HT1080 (cell line): Measurements from ENCODE around the gene IFITM5. TPM values are rescaled to one million over a fixed set of nuclear protein-coding genes. Genes with fewer than 3 reads are reported as not detected.

Source experiments
- DNase-seq: peaks from one replicate; pipeline ENCODE4 v3.0.0-alpha.2; 2015; ENCODE audit warnings: low read depth
- total RNA-seq: library from RNA; depleted of rRNA; stranded (reverse); fragments of >200 nt; shearing (Covaris generic); gene quantifications from 2 replicates; pipeline ENCODE4 v1.2.3, GENCODE V29; 2014

The IFITM5 gene
- total RNA-seq, 1 experiment from 2014 or later = not detected

GRCh38 chr11:285021-285893 lies 14.1 kb downstream of the IFITM5 start:
- no peak for DNase-seq

GRCh38 chr11:284105-285020 lies 15.0 kb downstream of the IFITM5 start:
- DNase-seq = no peak

DNA sequence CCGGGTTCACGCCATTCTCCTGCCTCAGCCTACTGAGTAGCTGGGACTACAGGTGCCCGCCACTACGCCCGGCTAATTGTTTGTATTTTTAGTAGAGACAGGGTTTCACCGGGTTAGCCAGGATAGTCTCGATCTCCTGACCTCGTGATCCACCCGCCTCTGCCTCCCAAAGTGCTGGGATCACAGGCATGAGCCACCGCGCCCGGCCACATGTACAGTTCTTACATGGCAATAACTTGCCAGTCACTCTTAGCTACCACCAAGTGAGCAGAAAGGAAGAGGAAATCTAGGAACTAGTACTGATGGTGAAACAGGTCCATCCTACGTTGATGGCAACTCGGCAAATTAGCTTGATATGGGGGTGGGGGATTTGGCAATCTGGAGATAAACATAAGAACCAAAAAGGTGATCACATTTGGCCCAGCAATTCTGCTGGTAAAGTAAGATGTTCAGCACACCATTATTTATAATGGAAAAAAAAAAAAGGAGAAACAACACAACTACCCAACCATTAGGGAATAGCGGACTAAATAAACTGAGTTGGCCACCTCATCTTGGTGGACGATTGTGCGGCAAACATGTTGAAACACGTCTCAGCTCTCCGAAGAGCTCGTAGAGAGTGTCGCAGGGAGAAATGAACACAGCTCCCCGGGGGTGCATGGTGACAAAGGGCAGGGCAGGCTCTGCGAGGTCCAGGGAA lies 15.8 kb downstream of the IFITM5 start:
- DNase-seq = no peak

DNA sequence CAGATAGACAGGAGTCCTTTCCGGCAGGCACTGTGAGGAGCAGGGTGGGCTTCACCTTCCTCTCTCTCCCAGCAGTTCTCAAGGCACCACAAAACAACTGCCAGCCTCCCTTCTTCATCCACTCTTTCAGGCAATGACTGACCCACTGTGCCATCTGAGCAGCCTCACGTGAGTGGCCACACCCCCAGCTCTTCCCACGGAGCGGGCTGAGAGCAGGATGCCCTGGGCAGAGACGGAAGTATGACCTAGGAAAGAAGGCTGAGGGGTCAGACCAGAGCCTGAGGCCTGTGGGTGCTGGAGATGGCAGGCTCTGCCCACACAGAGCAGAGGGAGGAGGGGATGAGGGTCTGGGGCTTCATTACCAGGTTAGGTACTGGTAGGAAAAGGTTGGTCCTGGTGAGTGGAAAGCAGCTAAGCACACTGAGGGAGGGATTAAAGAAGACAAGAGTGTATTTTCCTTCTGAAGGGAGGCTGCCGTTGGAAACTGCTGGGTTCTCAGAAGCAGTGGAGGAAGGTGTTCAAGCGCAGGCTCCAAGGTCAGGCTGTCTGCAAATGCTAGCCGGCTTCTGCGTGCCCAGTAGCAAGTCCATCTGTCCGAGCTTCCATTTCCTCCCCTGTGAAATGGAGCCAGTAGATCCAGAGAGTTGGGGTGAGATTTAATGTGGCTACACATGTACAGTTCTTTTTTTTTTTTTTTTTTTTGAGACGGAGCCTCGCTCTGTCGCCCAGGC lies 16.5 kb downstream of the IFITM5 start:
- no peak for DNase-seq

GRCh38 chr11:282171-282570 lies 17.2 kb downstream of the IFITM5 start:
- DNase-seq = no peak

DNA sequence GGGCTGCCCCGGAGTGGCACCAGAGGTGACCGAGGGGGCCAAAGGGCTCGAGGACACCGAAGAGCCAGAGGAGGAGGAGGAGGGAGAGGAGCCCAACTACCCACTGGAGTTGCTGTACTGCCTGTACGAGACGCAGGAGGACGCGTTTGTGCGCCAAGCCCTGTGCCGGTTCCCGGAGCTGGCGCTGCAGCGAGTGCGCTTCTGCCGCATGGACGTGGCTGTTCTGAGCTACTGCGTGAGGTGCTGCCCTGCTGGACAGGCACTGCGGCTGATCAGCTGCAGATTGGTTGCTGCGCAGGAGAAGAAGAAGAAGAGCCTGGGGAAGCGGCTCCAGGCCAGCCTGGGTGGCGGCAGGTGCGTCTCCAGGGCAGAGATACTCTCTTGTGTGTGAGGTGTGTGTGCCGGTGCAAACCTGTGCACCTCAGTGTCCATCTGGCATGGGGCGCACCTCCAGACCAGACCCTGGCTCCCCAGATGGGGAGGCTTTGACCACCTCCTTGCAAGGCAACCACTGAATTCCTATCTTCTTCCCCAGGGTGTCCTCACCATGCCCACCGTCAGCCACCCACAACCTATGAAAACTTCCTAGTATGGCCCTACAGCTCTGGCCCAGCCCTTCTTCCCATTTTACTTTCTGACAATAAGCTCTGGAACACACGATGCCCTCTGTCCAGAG lies 17.7 kb downstream of the IFITM5 start:
- no peak for DNase-seq

- no peak for DNase-seq
Measured at GRCh38 chr11:280706-281485, 18.4 kb downstream of the IFITM5 start.

DNA sequence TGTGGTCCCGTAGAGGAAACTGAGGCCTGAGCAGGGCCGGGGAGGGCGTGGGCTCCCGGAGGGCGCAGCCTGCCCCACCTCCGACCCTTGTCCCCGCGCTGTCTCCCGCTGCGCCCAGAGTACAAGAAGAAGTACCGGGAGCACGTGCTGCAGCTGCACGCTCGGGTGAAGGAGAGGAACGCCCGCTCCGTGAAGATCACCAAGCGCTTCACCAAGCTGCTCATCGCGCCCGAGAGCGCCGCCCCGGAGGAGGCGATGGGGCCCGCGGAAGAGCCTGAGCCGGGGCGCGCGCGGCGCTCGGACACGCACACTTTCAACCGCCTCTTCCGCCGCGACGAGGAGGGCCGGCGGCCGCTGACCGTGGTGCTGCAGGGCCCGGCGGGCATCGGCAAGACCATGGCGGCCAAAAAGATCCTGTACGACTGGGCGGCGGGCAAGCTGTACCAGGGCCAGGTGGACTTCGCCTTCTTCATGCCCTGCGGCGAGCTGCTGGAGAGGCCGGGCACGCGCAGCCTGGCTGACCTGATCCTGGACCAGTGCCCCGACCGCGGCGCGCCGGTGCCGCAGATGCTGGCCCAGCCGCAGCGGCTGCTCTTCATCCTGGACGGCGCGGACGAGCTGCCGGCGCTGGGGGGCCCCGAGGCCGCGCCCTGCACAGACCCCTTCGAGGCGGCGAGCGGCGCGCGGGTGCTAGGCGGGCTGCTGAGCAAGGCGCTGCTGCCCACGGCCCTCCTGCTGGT lies 19.2 kb downstream of the IFITM5 start:
- DNase-seq = no peak

GRCh38 chr11:279040-279965 lies 20.0 kb downstream of the IFITM5 start:
- no peak for DNase-seq

DNA sequence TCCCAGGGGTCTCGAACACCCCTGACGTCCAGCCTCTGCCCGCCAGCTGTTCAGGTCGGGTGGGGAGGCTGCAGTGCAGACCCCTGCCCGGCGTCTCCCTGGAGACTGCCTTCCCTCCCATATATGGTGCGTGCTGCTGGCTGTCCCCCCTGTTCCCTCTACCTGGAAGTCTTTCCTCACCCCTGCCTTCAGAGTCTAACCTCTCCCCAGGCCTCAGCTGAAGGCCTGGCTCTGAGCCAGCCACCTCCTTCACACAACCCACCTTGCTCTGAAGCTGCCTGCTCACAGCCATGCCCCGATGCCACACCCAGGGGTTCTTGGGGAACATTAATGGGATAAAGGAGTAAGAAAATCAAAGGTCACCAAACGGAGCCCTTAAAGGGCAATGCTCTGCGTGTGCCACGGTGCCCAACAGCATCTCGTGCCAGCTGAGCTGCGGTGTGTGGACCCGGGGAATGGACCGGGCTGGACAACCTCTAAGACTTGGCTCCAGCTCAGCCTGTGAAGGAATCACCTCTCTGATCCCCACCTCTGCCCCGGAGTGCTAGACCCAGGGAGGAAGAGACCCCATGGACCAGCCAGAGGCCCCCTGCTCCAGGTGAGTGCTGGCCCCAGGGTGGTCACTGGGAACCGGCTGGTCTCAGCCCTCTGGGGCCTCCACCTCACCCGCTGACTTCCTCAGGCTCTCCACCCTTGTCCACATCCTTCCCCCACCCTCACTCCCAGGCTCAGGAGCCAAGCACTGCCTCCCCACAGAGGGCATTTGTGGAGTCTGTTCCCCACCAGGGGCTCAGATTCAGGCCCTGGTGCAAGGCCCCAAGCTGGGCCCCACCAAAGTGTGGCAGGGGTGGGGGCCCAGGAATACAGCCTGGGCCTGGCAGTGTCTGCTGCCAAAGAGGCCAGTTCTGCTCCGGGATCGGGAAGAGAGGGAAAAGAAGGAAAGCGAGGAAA lies 21.1 kb downstream of the IFITM5 start, which contains the start of gene NLRP6:
Gene NLRP6, plus strand, starts transcription at position 407 of the 951 bp plus-strand sequence. Its CDS starts 163 bp downstream, at position 570.
- DNase-seq = no peak

DNA sequence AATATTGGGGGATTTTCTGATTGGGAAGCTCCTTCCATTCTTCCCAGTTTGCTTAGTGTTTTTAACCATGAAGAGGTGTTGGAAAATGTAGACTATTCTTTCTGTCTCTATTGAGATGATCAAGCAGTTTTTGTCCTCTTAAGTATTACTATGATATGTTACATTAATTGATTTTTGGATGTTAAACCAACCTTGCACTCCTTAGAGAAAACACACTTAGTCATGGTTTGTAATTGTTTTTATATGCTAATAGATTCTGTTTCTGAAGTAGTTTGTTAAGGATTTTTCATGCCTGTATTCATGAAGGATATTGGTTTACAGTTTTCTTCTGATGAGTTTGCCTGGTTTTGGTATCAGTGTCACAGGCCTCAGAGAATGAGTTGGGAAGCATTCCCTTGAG lies 23.1 kb downstream of the IFITM5 start:
- no peak for DNase-seq

DNA sequence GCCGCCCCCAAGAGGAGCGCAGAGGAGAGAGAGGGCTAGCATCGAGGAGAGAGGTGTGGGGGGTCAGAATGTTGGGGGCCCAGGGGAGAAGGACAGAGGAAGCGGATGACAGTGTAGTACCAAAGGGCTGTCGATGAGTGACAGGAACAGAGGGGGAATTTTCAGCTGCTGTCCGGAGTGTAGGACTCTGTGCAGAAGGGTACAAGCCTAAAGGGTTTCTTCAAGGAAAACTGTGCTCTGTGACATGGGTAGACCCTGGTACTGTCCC lies 26.5 kb downstream of the IFITM5 start:
- DNase-seq = no peak

- no peak for DNase-seq
Measured at GRCh38 chr11:272195-272930, 27.0 kb downstream of the IFITM5 start.

GRCh38 chr11:271319-271715 lies 28.0 kb downstream of the IFITM5 start:
- DNase-seq = no peak

DNA sequence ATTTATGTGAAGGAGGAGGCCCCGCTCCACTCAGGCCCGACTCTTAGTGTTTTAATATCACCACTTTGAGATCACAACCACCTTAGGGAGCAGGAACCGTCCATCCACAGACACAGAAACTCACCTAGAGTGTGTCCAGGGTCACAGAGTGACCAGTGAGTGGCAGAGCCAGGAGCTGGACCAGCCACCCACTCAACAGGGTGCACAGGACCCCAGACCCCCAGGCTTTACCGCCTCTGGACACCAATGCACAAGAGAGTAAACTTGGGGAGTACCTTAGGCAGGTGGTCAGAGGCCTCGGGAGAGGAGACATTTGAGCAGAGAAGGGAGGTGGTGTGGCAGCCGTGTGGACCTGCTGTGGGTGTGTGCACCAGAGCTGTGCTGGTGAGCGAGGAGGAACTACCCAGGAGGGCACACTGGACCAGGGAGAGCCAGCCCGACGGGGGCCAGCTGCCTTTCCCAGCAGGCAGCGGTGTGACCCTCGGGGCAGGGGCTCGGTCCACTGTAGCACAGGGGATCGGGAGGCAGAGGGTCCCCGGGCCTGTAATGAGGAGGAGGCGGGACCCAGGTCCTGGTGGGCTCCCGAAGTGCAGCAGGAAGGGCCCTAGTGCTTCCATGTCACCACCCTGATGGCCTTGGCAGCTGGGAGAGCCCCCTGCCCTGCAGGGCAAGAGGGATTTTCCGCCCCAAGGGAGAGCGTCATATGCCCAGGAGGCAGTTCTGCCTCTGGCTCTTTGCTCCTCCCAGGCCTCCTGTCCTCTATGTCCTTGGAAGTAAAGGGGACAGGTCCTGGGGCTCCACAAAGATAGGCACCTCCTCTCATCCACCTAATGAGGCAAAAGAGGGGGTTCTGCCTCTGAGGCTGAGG lies 28.6 kb downstream of the IFITM5 start:
- no peak for DNase-seq
